HCT116 (cell line): Measurements from ENCODE around the gene GREM2. TPM values are rescaled to one million over a fixed set of nuclear protein-coding genes. Genes with fewer than 3 reads are reported as not detected.

Experiments used
- ATAC-seq: fragments of 200-7000 bp; cut with Tn5 transposase; 2 replicates; pipeline ENCODE4 v1.9.1; 2020; ENCODE audit warnings: mild to moderate bottlenecking, moderate library complexity
- BruUV-seq: library from RNA; stranded (reverse); fragments of 400-500 nt; replicated peaks from 2 replicates; lab custom pipeline; 2021; lab: Mats Ljungman, UMichigan
- CTCF ChIA-PET: fragments of 300-600 bp; sonication (Branson Sonifier 250); formaldehyde crosslinking; loops from one replicate; lab custom pipeline; 2021; ENCODE audit warnings: antibody characterized with exemption; lab: Charles Lee
- POLR2A ChIA-PET: fragments of 300-600, 350-600 bp; sonication (Branson Sonifier 250); formaldehyde crosslinking; loops from one replicate; lab custom pipeline; 2021; ENCODE audit warnings: antibody characterized with exemption; lab: Charles Lee
- RAD21 ChIA-PET, 2 experiments: fragments of 300-600 bp; sonication (Branson Sonifier 250); formaldehyde crosslinking; loops; one replicate each; lab custom pipeline; 2023; ENCODE audit warnings: low total read pairs in 2 of 2; ENCODE audit not compliant: uncharacterized antibody in 2 of 2, unreplicated experiment in 2 of 2, low non-redundant PET in 1 of 2; lab: Charles Lee
- DNase-seq: peaks from one replicate; pipeline ENCODE4 v3.0.0-alpha.2; 2010; ENCODE audit warnings: low read depth, low spot score
- H2AFZ ChIP-seq: fragments of 200-600 bp; shearing (Covaris generic), sonication (generic); 2 replicates; pipeline ENCODE4 v1.6.1; 2017; ENCODE audit warnings: low read depth, mixed run types, mixed read lengths, antibody characterized with exemption, low read length; ENCODE audit not compliant: poor library complexity, severe bottlenecking
- H3K27ac ChIP-seq: 2 replicates; pipeline ENCODE4 v1.5.1; 2012; ENCODE audit warnings: low read depth, low read length
- H3K27me3 ChIP-seq: fragments of 200-600 bp; sonication (generic); 2 replicates; pipeline ENCODE4 v1.6.1; 2016; ENCODE audit warnings: mixed run types, low read length, mixed read lengths; ENCODE audit not compliant: insufficient read depth
- H3K36me3 ChIP-seq, 2 experiments: fragments of 200-500 bp in 1 of 2; fragments of 200-600 bp in 1 of 2; sonication (Bioruptor generic) in 1 of 2; sonication (generic) in 1 of 2; 2 replicates each; pipeline versions ENCODE4 v1.5.1 to v1.6.1; 2014 to 2016; ENCODE audit warnings: low read length in 2 of 2, inconsistent platforms in 1 of 2, mixed read lengths in 1 of 2, mixed run types in 1 of 2; ENCODE audit not compliant: insufficient read depth in 2 of 2, control insufficient read depth in 1 of 2
- H3K4me1 ChIP-seq, 2 experiments: fragments of 200-600 bp in 1 of 2; sonication (generic) in 1 of 2; 2 replicates each; pipeline versions ENCODE4 v1.5.1 to v1.6.1; 2012 to 2017; ENCODE audit warnings: low read length in 2 of 2, inconsistent platforms in 1 of 2, mild to moderate bottlenecking in 1 of 2, mixed read lengths in 1 of 2, mixed run types in 1 of 2, moderate library complexity in 1 of 2; ENCODE audit not compliant: insufficient read depth in 2 of 2, control insufficient read depth in 1 of 2
- H3K4me2 ChIP-seq: fragments of 200-600 bp; sonication (generic); 2 replicates; pipeline ENCODE4 v1.6.1; 2017; ENCODE audit warnings: mixed run types, low read length, mixed read lengths
- H3K4me3 ChIP-seq, 2 experiments: fragments of 200-600 bp in 1 of 2; sonication (generic) in 1 of 2; replicated peaks in 1 of 2; 2 replicates each; pipeline ENCODE4 v1.5.1; 2011 to 2016; ENCODE audit warnings: low read length in 2 of 2, control low read depth in 1 of 2, low read depth in 1 of 2, mild to moderate bottlenecking in 1 of 2, mixed read lengths in 1 of 2, mixed run types in 1 of 2
- H3K79me2 ChIP-seq: fragments of 200-600 bp; sonication (generic); 2 replicates; pipeline ENCODE4 v1.6.1; 2017; ENCODE audit warnings: mild to moderate bottlenecking, mixed run types, low read length, moderate library complexity, mixed read lengths; ENCODE audit not compliant: insufficient read depth
- H3K9ac ChIP-seq: fragments of 200-600 bp; sonication (generic); 2 replicates; pipeline ENCODE4 v1.6.1; 2016; ENCODE audit warnings: low read length, mixed read lengths
- H3K9me2 ChIP-seq: fragments of 200-600 bp; sonication (generic), shearing (Covaris generic); 2 replicates; pipeline ENCODE4 v1.6.1; 2017; ENCODE audit warnings: mixed run types, mild to moderate bottlenecking, moderate library complexity; ENCODE audit not compliant: insufficient read depth
- H3K9me3 ChIP-seq, 2 experiments: fragments of 200-500 bp in 1 of 2; fragments of 200-600 bp in 1 of 2; sonication (Bioruptor generic) in 1 of 2; sonication (generic) in 1 of 2; 2 replicates each; pipeline ENCODE4 v1.6.1; 2014 to 2017; ENCODE audit warnings: low read length in 2 of 2, mixed read lengths in 2 of 2, inconsistent platforms in 1 of 2, low read depth in 1 of 2, mild to moderate bottlenecking in 1 of 2, mixed run types in 1 of 2, moderate library complexity in 1 of 2; ENCODE audit not compliant: control insufficient read depth in 1 of 2, insufficient read depth in 1 of 2
- H4K20me1 ChIP-seq: fragments of 200-600 bp; sonication (generic), shearing (Covaris generic); 2 replicates; pipeline ENCODE4 v1.6.1; 2017; ENCODE audit warnings: mixed run types, mild to moderate bottlenecking, moderate library complexity; ENCODE audit not compliant: insufficient read depth
- CBX3 ChIP-seq: IDR thresholded peaks from 2 replicates; pipeline ENCODE4 v1.6.1; 2012; ENCODE audit warnings: low read depth
- EGR1 ChIP-seq: IDR thresholded peaks from 2 replicates; pipeline ENCODE4 v1.6.1; 2012; ENCODE audit warnings: low read depth
- ELF1 ChIP-seq: IDR thresholded peaks from 2 replicates; pipeline ENCODE4 v1.6.1; 2012; ENCODE audit warnings: low read depth, borderline replicate concordance
- POLR2A ChIP-seq: IDR thresholded peaks from 2 replicates; pipeline ENCODE4 v1.7.0; 2011; ENCODE audit warnings: borderline replicate concordance; ENCODE audit not compliant: insufficient read depth, insufficient read length; ENCODE audit errors: extremely low read depth
- RAD21 ChIP-seq: IDR thresholded peaks from 2 replicates; pipeline ENCODE4 v1.6.1; 2012; ENCODE audit warnings: low read depth, mild to moderate bottlenecking
- TCF7L2 ChIP-seq: IDR thresholded peaks from 2 replicates; pipeline ENCODE4 v1.7.0; 2011; ENCODE audit warnings: borderline replicate concordance, inconsistent platforms; ENCODE audit not compliant: insufficient read depth, insufficient read length; ENCODE audit errors: extremely low read depth
- ZFX ChIP-seq: fragments of 450-650 bp; IDR thresholded peaks from 2 replicates; pipeline ENCODE4 v1.6.1; 2017
- ZNF274 ChIP-seq: fragments of 200-500 bp; sonication (Bioruptor generic); IDR thresholded peaks from 2 replicates; pipeline ENCODE4 v1.6.1; 2014; ENCODE audit warnings: mild to moderate bottlenecking, low read depth, low read length, inconsistent platforms
- intact Hi-C: fragments of 100-400 bp; cut with micrococcal nuclease; formaldehyde crosslinking; loops from 2 replicates; pipeline ENCODE4 v1.10.0; 2022
- total RNA-seq: library from RNA; stranded (reverse); gene quantifications from one replicate; pipeline ENCODE4 v1.2.1, GENCODE V29; 2021; ENCODE audit not compliant: unreplicated experiment
- TF ChIP-seq, protein P1 (sequence below): IDR thresholded peaks from 2 replicates; pipeline ENCODE4 v1.6.1; 2011; ENCODE audit warnings: mild to moderate bottlenecking, low read length, moderate library complexity; ENCODE audit not compliant: insufficient replicate concordance; ENCODE audit errors: extremely low read depth
- TF ChIP-seq, protein P2 (sequence below), 3 experiments: fragments of 200-600 bp in 1 of 3; sonication (generic) in 1 of 3; IDR thresholded peaks in 2 of 3; conservative IDR thresholded peaks in 1 of 3; 2 replicates each; pipeline ENCODE4 v1.5.1; 2012 to 2017; ENCODE audit warnings: low read depth in 2 of 3, low read length in 2 of 3, antibody characterized with exemption in 1 of 3, borderline replicate concordance in 1 of 3, control low read depth in 1 of 3, mild to moderate bottlenecking in 1 of 3, mixed read lengths in 1 of 3, mixed run types in 1 of 3, moderate library complexity in 1 of 3; ENCODE audit not compliant: insufficient read depth in 1 of 3

Gene GREM2
- total RNA-seq, 1 experiment from 2014 or later = not detected

- Histone ChIP-seq H3K27ac (no peak overlapping the region), H2AFZ (no peak overlapping the region), H3K4me1 (no peaks in the 10 kb centered on the region), H3K9ac (no peak overlapping the region), H3K36me3 (no peaks in the 10 kb centered on the region), H3K4me2 (no peak overlapping the region), H3K27me3 (no peaks in the 10 kb centered on the region), H3K9me2 (no peaks in the 10 kb centered on the region), H4K20me1 (no peaks in the 10 kb centered on the region), H3K9me3 (peaks cover 0 to 9% of the 10 kb centered on the region in 2 experiments; a peak in 2 of 4 replicates), H3K79me2 (no peaks in the 10 kb centered on the region), H3K4me3 (no peak overlapping the region)
- intact Hi-C loops = no loop called here
- no TSS peak for BruUV-seq
- POLR2A ChIA-PET = no interaction called here
- ATAC-seq = no peak
- TF ChIP-seq POLR2A (no peak), RAD21 (no peak), ZFX (no peak), TCF7L2 (no peak), EGR1 (no peak), ELF1 (no peak), ZNF274 (no peak), CBX3 (no peak)
- TF ChIP-seq, protein P1, sequence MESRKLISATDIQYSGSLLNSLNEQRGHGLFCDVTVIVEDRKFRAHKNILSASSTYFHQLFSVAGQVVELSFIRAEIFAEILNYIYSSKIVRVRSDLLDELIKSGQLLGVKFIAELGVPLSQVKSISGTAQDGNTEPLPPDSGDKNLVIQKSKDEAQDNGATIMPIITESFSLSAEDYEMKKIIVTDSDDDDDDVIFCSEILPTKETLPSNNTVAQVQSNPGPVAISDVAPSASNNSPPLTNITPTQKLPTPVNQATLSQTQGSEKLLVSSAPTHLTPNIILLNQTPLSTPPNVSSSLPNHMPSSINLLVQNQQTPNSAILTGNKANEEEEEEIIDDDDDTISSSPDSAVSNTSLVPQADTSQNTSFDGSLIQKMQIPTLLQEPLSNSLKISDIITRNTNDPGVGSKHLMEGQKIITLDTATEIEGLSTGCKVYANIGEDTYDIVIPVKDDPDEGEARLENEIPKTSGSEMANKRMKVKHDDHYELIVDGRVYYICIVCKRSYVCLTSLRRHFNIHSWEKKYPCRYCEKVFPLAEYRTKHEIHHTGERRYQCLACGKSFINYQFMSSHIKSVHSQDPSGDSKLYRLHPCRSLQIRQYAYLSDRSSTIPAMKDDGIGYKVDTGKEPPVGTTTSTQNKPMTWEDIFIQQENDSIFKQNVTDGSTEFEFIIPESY = no peak
- TF ChIP-seq, protein P2, sequence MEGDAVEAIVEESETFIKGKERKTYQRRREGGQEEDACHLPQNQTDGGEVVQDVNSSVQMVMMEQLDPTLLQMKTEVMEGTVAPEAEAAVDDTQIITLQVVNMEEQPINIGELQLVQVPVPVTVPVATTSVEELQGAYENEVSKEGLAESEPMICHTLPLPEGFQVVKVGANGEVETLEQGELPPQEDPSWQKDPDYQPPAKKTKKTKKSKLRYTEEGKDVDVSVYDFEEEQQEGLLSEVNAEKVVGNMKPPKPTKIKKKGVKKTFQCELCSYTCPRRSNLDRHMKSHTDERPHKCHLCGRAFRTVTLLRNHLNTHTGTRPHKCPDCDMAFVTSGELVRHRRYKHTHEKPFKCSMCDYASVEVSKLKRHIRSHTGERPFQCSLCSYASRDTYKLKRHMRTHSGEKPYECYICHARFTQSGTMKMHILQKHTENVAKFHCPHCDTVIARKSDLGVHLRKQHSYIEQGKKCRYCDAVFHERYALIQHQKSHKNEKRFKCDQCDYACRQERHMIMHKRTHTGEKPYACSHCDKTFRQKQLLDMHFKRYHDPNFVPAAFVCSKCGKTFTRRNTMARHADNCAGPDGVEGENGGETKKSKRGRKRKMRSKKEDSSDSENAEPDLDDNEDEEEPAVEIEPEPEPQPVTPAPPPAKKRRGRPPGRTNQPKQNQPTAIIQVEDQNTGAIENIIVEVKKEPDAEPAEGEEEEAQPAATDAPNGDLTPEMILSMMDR (IDR thresholded peaks at IDR 0.05 in 2 of 3, conservative IDR thresholded peaks at IDR 0.05 in 1 of 3; ENCODE audit: borderline replicate concordance in 1 of 3, insufficient read depth in 1 of 3, low read depth in 2 of 3, low read length in 2 of 3) = no peak
- RAD21 ChIA-PET = no interaction called here
- CTCF ChIA-PET = no interaction called here
- no peak for DNase-seq
Observed at GRCh38 chr1:240465531-240465940, 146.4 kb downstream of the GREM2 start.
